Measurements from ENCODE around the gene FAM174B.

The FAM174B gene

GRCh38 chr15:92624401-92624991, 31.1 kb downstream of the FAM174B start:
- Histone ChIP-seq H3K36me3 (ENCODE audit: insufficient read depth, low read length) (no peaks in the 10 kb centered on the region), H3K4me1 (ENCODE audit: control insufficient read depth, insufficient read depth, low read length) (peaks cover 35% of the 10 kb centered on the region), H3K4me2 (ENCODE audit: low read length) (peak overlapping the region; percentile 26), H3K9ac (ENCODE audit: low read depth, low read length) (peak overlapping the region; percentile 21), H3K27me3 (ENCODE audit: control insufficient read depth, insufficient read depth, low read length) (no peaks in the 10 kb centered on the region), H3K4me3 (ENCODE audit: low read length) (no peak overlapping the region), H3K9me3 (replicated peaks; ENCODE audit: low read length) (no peaks in the 10 kb centered on the region)

- no peak overlapping the region for H3K9ac ChIP-seq (ENCODE audit: low read depth, low read length)
- peaks cover 41% of the 10 kb centered on the region for H3K4me1 ChIP-seq (ENCODE audit: control insufficient read depth, insufficient read depth, low read length)
- no peaks in the 10 kb centered on the region for H3K27me3 ChIP-seq (ENCODE audit: control insufficient read depth, insufficient read depth, low read length)
- no peak overlapping the region for H3K4me2 ChIP-seq (ENCODE audit: low read length)
- no peaks in the 10 kb centered on the region for H3K9me3 ChIP-seq (replicated peaks; ENCODE audit: low read length)
- H3K36me3 ChIP-seq (ENCODE audit: insufficient read depth, low read length) = no peaks in the 10 kb centered on the region
- H3K4me3 ChIP-seq (ENCODE audit: low read length) = no peak overlapping the region
Measured at GRCh38 chr15:92623435-92623834, 32.1 kb downstream of the FAM174B start.

DNA sequence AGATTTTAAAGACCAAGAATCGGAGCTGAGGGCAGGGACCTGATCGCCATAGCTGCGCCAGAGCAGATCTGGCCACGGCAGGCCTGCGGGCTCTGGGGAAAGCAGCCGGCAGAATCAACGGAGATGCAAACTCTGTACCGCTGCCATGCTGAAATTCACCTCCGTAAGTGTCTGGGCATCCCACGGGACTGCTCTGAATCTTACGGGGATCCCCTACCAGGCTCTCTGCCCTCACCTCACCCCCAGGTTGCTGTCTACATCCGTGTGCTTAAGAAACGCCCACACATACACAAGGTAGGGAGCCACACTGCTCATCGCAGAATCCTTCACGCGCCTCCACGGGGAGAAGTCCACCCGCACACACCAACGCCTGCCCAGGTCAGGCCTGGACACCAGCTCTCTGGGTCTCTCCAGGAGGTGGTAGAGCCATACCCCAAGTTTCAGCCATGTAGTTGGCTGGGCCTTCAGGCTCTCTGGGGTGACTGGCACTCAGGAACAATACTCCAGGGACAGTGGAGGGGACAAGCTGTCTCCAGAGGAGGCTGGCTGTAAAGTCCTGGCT, 33.5 kb downstream of the FAM174B start:
- H3K27me3 ChIP-seq (ENCODE audit: control insufficient read depth, insufficient read depth, low read length) = no peaks in the 10 kb centered on the region
- no peak overlapping the region for H3K4me2 ChIP-seq (ENCODE audit: low read length)
- peaks cover 55% of the 10 kb centered on the region for H3K4me1 ChIP-seq (ENCODE audit: control insufficient read depth, insufficient read depth, low read length)
- H3K36me3 ChIP-seq (ENCODE audit: insufficient read depth, low read length) = no peaks in the 10 kb centered on the region
- H3K4me3 ChIP-seq (ENCODE audit: low read length) = no peak overlapping the region
- no peaks in the 10 kb centered on the region for H3K9me3 ChIP-seq (replicated peaks; ENCODE audit: low read length)
- H3K9ac ChIP-seq (ENCODE audit: low read depth, low read length) = no peak overlapping the region

DNA sequence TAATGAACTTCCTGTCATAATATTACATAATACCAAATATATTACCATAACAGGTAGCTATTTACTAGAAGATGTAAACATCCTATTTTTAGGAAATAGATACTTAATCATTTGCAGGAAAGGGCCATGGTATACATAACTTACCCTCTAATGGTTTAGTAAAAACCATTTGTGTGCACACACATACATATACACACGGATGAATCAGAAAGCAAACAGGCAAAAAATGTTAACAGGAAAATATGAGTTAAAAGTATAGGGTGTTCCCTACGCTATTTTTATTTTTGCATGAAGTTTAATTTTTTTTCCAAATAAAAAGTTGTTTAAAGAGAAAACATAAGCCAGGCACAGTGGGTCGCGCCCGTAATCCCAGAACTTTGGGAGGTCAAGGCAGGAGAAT, 34.6 kb downstream of the FAM174B start:
- Histone ChIP-seq H3K9ac (ENCODE audit: low read depth, low read length) (no peak overlapping the region), H3K4me1 (ENCODE audit: control insufficient read depth, insufficient read depth, low read length) (peaks cover 62% of the 10 kb centered on the region), H3K4me3 (ENCODE audit: low read length) (no peak overlapping the region), H3K4me2 (ENCODE audit: low read length) (no peak overlapping the region), H3K9me3 (replicated peaks; ENCODE audit: low read length) (no peaks in the 10 kb centered on the region), H3K36me3 (ENCODE audit: insufficient read depth, low read length) (no peaks in the 10 kb centered on the region), H3K27me3 (ENCODE audit: control insufficient read depth, insufficient read depth, low read length) (no peaks in the 10 kb centered on the region)

DNA sequence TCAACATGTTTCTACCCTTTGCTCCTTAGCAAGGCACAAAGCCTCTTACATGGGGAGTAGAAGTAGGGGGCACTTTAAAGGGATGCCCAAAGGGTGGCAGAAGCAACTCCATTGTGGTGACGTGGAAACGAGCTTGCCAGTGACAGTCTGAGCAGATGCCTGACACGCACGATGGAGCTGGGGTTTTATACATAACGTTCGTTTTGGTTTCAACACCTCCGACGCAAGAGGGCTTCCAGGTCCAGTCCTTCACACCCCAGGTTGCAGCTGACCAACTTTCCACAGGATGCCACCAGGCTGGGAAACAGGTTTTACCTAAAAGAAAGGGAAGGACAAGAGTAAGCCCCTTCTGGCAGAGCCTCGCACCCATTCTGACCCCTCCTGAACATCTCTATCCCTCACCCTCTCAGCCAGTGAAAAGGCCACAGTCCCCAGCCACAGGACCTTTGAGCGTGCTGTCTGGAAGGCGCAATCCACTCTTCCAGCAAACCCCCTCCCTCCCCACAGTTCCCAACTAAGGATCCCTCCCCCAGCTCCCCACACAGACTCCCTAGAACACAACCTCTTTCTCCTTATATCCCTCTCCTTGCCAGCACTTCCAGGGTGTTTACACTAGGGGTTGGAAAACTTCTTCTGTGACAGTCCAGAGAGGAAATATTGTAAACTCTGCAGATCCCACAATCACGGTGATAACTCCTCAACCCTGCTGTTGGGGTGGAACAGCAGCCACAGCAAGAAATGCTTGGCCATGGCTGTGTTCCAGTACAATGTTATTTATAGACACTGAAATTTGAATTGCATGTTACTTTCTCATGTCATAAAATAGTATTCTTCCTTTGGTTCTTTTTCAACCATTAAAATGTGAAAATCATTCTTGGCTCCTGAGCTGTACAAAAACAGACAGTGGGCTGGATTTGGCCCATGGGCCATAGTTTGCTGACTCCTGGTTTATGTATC, 36.2 kb downstream of the FAM174B start:
- Histone ChIP-seq H3K27me3 (ENCODE audit: control insufficient read depth, insufficient read depth, low read length) (no peaks in the 10 kb centered on the region), H3K4me3 (ENCODE audit: low read length) (no peak overlapping the region), H3K9me3 (replicated peaks; ENCODE audit: low read length) (no peaks in the 10 kb centered on the region), H3K4me1 (ENCODE audit: control insufficient read depth, insufficient read depth, low read length) (peaks cover 50% of the 10 kb centered on the region), H3K36me3 (ENCODE audit: insufficient read depth, low read length) (no peaks in the 10 kb centered on the region), H3K9ac (ENCODE audit: low read depth, low read length) (peak overlapping the region; percentile 17), H3K4me2 (ENCODE audit: low read length) (no peak overlapping the region)

GRCh38 chr15:92617549-92618520, 37.7 kb downstream of the FAM174B start:
- H3K36me3 ChIP-seq (ENCODE audit: insufficient read depth, low read length) = no peaks in the 10 kb centered on the region
- peak overlapping the region; percentile 8 for H3K4me3 ChIP-seq (ENCODE audit: low read length)
- peaks cover 36% of the 10 kb centered on the region for H3K4me1 ChIP-seq (ENCODE audit: control insufficient read depth, insufficient read depth, low read length)
- H3K9ac ChIP-seq (ENCODE audit: low read depth, low read length) = peak overlapping the region; percentile 61
- H3K27me3 ChIP-seq (ENCODE audit: control insufficient read depth, insufficient read depth, low read length) = no peaks in the 10 kb centered on the region
- H3K4me2 ChIP-seq (ENCODE audit: low read length) = peak overlapping the region; percentile 23
- H3K9me3 ChIP-seq (replicated peaks; ENCODE audit: low read length) = no peaks in the 10 kb centered on the region

- H3K9ac ChIP-seq (ENCODE audit: low read depth, low read length) = no peak overlapping the region
- peaks cover 36% of the 10 kb centered on the region for H3K4me1 ChIP-seq (ENCODE audit: control insufficient read depth, insufficient read depth, low read length)
Measured at GRCh38 chr15:92616621-92617548, 38.7 kb downstream of the FAM174B start.

DNA sequence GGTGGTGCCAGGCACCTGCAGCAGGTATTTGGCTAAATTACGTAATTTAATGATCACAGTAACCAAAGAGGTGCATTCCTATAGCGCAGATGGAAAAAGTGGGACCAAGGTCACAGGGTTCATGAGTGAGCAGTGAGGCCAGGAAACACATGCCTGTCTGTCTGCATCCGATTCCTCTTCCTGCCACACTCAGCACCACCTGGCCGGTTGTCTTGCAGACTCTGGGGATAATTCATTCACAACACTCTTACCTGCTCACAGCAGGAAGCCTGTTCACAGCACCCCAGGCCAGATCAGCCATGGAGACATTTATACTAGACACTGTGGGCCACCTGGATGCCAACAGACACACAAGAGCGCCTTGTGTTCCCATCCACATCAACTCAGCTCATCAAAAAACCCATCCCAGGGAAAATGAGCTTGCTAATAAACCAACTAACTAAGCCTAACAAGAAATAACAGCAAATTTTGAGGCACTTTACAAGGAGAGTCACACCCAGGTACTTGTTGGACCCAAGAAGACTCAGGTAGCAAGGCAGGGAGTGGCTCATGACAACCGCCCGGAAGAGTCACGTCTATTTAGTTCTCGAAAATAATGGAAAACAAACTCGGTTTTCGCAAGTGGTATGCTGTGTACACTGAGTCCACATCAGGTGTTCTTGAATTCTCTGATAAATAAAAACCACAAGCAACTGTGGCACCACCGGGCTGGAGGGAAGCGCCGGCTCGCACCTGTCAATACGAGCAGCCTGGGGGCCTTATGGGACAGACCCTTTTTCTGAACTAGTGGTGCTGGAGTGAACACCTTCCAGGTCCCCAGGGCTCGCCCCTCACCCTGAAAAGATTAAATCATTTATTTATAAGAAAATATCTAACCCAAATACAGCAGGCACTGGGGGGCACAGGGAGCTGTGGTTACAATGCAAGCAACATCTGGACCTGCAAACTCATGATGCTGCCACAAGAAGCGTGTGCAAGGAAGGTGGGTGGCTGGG, 40.5 kb downstream of the FAM174B start:
- Histone ChIP-seq H3K9ac (ENCODE audit: low read depth, low read length) (no peak overlapping the region), H3K27me3 (ENCODE audit: control insufficient read depth, insufficient read depth, low read length) (no peaks in the 10 kb centered on the region), H3K36me3 (ENCODE audit: insufficient read depth, low read length) (no peaks in the 10 kb centered on the region), H3K4me3 (ENCODE audit: low read length) (no peak overlapping the region), H3K4me2 (ENCODE audit: low read length) (no peak overlapping the region), H3K9me3 (replicated peaks; ENCODE audit: low read length) (no peaks in the 10 kb centered on the region), H3K4me1 (ENCODE audit: control insufficient read depth, insufficient read depth, low read length) (peaks cover 33% of the 10 kb centered on the region)

More at GRCh38 chr15:92616621-92617548, 38.7 kb downstream of the FAM174B start:
- Histone ChIP-seq H3K36me3 (ENCODE audit: insufficient read depth, low read length) (no peaks in the 10 kb centered on the region), H3K9me3 (replicated peaks; ENCODE audit: low read length) (no peaks in the 10 kb centered on the region), H3K27me3 (ENCODE audit: control insufficient read depth, insufficient read depth, low read length) (no peaks in the 10 kb centered on the region), H3K4me2 (ENCODE audit: low read length) (peak overlapping the region; percentile 23), H3K4me3 (ENCODE audit: low read length) (no peak overlapping the region)

GRCh38 chr15:92614301-92614700, 41.3 kb downstream of the FAM174B start:
- H3K4me2 ChIP-seq (ENCODE audit: low read length) = no peak overlapping the region
- H3K36me3 ChIP-seq (ENCODE audit: insufficient read depth, low read length) = no peaks in the 10 kb centered on the region
- H3K9ac ChIP-seq (ENCODE audit: low read depth, low read length) = no peak overlapping the region
- peaks cover 25% of the 10 kb centered on the region for H3K4me1 ChIP-seq (ENCODE audit: control insufficient read depth, insufficient read depth, low read length)
- no peak overlapping the region for H3K4me3 ChIP-seq (ENCODE audit: low read length)
- no peaks in the 10 kb centered on the region for H3K9me3 ChIP-seq (replicated peaks; ENCODE audit: low read length)
- H3K27me3 ChIP-seq (ENCODE audit: control insufficient read depth, insufficient read depth, low read length) = no peaks in the 10 kb centered on the region
